CD4-positive, alpha-beta T cell treated with Interferon gamma for 1 hour (primary cell): ENCODE data around the gene NRGN.

Source experiments
- DNase-seq: peaks from one replicate; pipeline ENCODE4 v3.0.0-alpha.2; 2020

NRGN gene

DNA sequence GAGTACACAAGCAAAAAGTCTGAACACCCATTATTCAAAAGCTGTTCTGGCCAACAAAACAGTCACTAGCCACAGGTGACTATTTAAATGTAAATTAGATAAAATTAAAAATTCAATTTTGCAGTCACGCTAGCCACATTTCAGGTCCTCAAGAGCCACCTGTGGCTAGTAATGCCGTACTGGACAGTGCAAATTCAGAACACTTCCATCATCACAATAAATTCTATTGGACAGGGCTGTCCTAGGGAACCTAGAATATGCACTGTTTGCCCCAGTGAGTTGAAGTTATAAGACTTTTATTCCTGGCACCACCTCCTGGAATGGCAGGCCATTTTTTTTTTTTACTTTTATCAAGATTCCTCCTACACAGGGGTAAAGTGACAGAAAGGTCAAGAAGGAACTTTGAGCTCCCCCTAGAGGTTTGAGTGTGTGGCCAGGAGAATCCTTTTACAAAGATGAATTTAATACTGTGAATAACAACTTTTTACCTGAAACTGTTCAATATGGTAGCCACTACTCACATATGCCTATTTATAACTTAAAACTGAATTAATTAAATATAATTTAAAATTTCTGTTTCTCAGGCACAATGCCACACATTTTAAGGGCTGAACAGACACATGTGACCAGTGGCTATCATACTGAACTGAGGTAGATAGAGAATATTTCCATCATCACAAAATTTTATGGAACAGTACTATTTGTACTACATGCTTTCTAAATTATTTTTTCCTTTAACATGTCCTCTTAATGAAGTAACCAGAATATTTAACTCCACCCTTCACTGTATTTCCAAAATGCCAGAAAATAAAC, 53.9 kb downstream of the NRGN start:
- DNase-seq, result no peak

- no peak for DNase-seq
Observed at GRCh38 chr11:124796312-124796711, 56.6 kb downstream of the NRGN start.
